Keratinocyte (primary cell): ENCODE results near the gene RNF207. TPM values are rescaled to one million over a fixed set of nuclear protein-coding genes. Genes with fewer than 3 reads are reported as not detected.

Experiments used
- DNase-seq: peaks from one replicate; pipeline ENCODE4 v3.0.0-alpha.2; 2011; ENCODE audit warnings: low read depth, missing footprints, low spot score
- FAIRE-seq: peaks from 2 replicates; lab custom pipeline; 2011; peaks lifted over from hg19 to GRCh38; lab: Jason Lieb, UNC
- H2AFZ ChIP-seq: 2 replicates; pipeline ENCODE4 v1.6.0; 2012; ENCODE audit warnings: low read length, control low read depth, inconsistent platforms; ENCODE audit not compliant: control insufficient read depth
- H3K27ac ChIP-seq: 2 replicates; pipeline ENCODE4 v1.5.1; 2011; ENCODE audit warnings: low read length; ENCODE audit not compliant: control insufficient read depth, insufficient read depth
- H3K27me3 ChIP-seq: 3 replicates; pipeline ENCODE4 v1.6.0; 2011; ENCODE audit warnings: low read length; ENCODE audit not compliant: control insufficient read depth, insufficient read depth; ENCODE audit errors: extremely low read depth
- H3K36me3 ChIP-seq, 2 experiments: 2 replicates in 1 of 2; 3 replicates in 1 of 2; pipeline ENCODE4 v1.5.1; 2011; ENCODE audit warnings: low read length in 2 of 2, mild to moderate bottlenecking in 1 of 2; ENCODE audit not compliant: control insufficient read depth in 2 of 2, insufficient read depth in 2 of 2; ENCODE audit errors: extremely low read depth in 1 of 2
- H3K4me1 ChIP-seq: 3 replicates; pipeline ENCODE4 v1.5.1; 2011; ENCODE audit warnings: low read length; ENCODE audit not compliant: control insufficient read depth, insufficient read depth; ENCODE audit errors: extremely low read depth
- H3K4me2 ChIP-seq: 3 replicates; pipeline ENCODE4 v1.6.0; 2011; ENCODE audit warnings: low read depth, low read length; ENCODE audit not compliant: control insufficient read depth, insufficient read depth; ENCODE audit errors: extremely low read depth
- H3K4me3 ChIP-seq, 3 experiments: fragments of 200-600 bp in 1 of 3; sonication (generic) in 1 of 3; 2 replicates in 2 of 3; 3 replicates in 1 of 3; pipeline ENCODE4 v1.5.1; 2011 to 2016; ENCODE audit warnings: low read length in 3 of 3, mild to moderate bottlenecking in 3 of 3, control low read depth in 2 of 3, inconsistent platforms in 1 of 3, low read depth in 1 of 3, mixed read lengths in 1 of 3, mixed run types in 1 of 3, moderate library complexity in 1 of 3; ENCODE audit not compliant: control insufficient read depth in 2 of 3, insufficient read depth in 2 of 3; ENCODE audit errors: extremely low read depth in 1 of 3
- H3K79me2 ChIP-seq: 2 replicates; pipeline ENCODE4 v1.6.0; 2012; ENCODE audit warnings: low read length; ENCODE audit not compliant: control insufficient read depth, insufficient read depth
- H3K9ac ChIP-seq: 3 replicates; pipeline ENCODE4 v1.6.0; 2011; ENCODE audit warnings: low read length; ENCODE audit not compliant: control insufficient read depth, insufficient read depth; ENCODE audit errors: extremely low read depth
- H3K9me1 ChIP-seq: 3 replicates; pipeline ENCODE4 v1.6.0; 2011; ENCODE audit warnings: low read length; ENCODE audit not compliant: control insufficient read depth, insufficient read depth; ENCODE audit errors: extremely low read depth
- H3K9me3 ChIP-seq: 2 replicates; pipeline ENCODE4 v1.5.1; 2012; ENCODE audit warnings: low read depth, low read length; ENCODE audit not compliant: control insufficient read depth
- H4K20me1 ChIP-seq: 3 replicates; pipeline ENCODE4 v1.6.0; 2011; ENCODE audit warnings: low read length; ENCODE audit not compliant: control insufficient read depth, insufficient read depth; ENCODE audit errors: extremely low read depth
- EZH2 ChIP-seq: IDR thresholded peaks from one replicate; pipeline ENCODE4 v1.6.1; 2012; ENCODE audit warnings: inconsistent platforms, mild to moderate bottlenecking, low read length, moderate library complexity
- dilution Hi-C: fragments of 300-500 bp; cut with MboI; formaldehyde crosslinking; loops from one replicate; pipeline ENCODE4 v1.7.0; 2020; ENCODE audit warnings: low sequenced_read_pairs; ENCODE audit not compliant: extremely low pct_ligation_motif_present
- polyA plus RNA-seq, 5 experiments: library from polyadenylated mRNA; depleted of rRNA in 3 of 5; stranded (reverse) in 3 of 5; stranded (forward) in 1 of 5; unstranded in 1 of 5; fragments of >200 nt; gene quantifications; 1 replicate in 1 of 5; 2 replicates in 3 of 5; 3 replicates in 1 of 5; pipeline versions ENCODE4 v1.2.1 to v1.2.3, GENCODE V29; 2011 to 2012; ENCODE audit warnings: missing spikeins in 2 of 5, low read depth in 1 of 5, low replicate concordance in 1 of 5
- TF ChIP-seq, protein P1 (sequence below), 3 experiments: IDR thresholded peaks in 1 of 3; conservative IDR thresholded peaks in 1 of 3; optimal IDR thresholded peaks in 1 of 3; 2 replicates in 2 of 3; 3 replicates in 1 of 3; pipeline versions ENCODE3 to v1.5.1; 2011; ENCODE audit warnings: low read length in 3 of 3, mild to moderate bottlenecking in 3 of 3, moderate library complexity in 2 of 3, control low read depth in 1 of 3, inconsistent platforms in 1 of 3; ENCODE audit not compliant: insufficient read depth in 2 of 3; ENCODE audit errors: extremely low read depth in 1 of 3

Gene RNF207
- polyA plus RNA-seq, 1 donor (not counting 4 experiments of a cell fraction or from before 2014, with no cell fraction given), result 6.1 TPM

DNA sequence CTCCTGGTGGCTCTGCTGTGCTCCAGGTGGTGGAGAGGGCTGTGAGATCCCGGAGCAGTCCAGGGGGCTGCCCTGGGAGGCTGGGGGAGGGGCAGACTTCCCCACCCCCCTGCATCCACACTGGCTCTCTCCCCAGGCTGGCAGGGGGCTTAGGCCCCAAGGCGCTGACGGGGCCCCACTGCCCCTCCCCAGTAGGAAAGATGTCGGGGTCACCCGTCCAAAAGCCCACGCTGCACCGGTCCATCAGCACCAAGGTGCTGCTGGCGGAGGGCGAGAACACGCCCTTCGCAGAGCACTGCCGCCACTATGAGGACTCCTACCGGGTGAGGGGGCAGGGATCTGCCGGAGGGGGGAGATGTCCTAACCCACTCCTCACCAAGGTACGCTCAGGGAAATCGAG is 5.8 kb downstream of the RNF207 start:
- no peak overlapping the region for H2AFZ ChIP-seq
- dilution Hi-C loops, result no loop called here
- FAIRE-seq, result no peak

GRCh38 chr1:6212193-6212959 is 6.5 kb downstream of the RNF207 start:
- peaks cover 0 to 2% of the 10 kb centered on the region in 2 experiments for H3K36me3 ChIP-seq
- dilution Hi-C loops, result no loop called here

More for the DNA sequence above, 5.8 kb downstream of the RNF207 start:
- peaks cover 2% of the 10 kb centered on the region for H3K4me1 ChIP-seq
- H3K36me3 ChIP-seq, result peaks cover 0 to 2% of the 10 kb centered on the region in 2 experiments
- H3K79me2 ChIP-seq, result no peaks in the 10 kb centered on the region
- TF ChIP-seq, protein P1, sequence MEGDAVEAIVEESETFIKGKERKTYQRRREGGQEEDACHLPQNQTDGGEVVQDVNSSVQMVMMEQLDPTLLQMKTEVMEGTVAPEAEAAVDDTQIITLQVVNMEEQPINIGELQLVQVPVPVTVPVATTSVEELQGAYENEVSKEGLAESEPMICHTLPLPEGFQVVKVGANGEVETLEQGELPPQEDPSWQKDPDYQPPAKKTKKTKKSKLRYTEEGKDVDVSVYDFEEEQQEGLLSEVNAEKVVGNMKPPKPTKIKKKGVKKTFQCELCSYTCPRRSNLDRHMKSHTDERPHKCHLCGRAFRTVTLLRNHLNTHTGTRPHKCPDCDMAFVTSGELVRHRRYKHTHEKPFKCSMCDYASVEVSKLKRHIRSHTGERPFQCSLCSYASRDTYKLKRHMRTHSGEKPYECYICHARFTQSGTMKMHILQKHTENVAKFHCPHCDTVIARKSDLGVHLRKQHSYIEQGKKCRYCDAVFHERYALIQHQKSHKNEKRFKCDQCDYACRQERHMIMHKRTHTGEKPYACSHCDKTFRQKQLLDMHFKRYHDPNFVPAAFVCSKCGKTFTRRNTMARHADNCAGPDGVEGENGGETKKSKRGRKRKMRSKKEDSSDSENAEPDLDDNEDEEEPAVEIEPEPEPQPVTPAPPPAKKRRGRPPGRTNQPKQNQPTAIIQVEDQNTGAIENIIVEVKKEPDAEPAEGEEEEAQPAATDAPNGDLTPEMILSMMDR (optimal IDR thresholded peaks at IDR 0.05 in 1 of 3, IDR thresholded peaks at IDR 0.05 in 1 of 3, conservative IDR thresholded peaks at IDR 0.05 in 1 of 3; ENCODE audit: extremely low read depth in 1 of 3, insufficient read depth in 2 of 3, low read length in 3 of 3), result no peak
- TF ChIP-seq EZH2, result no peak
- H3K27me3 ChIP-seq, result no peaks in the 10 kb centered on the region
- no peaks in the 10 kb centered on the region for H3K9me3 ChIP-seq
- H3K9ac ChIP-seq, result no peak overlapping the region
- no peak overlapping the region for H3K4me3 ChIP-seq
- H3K9me1 ChIP-seq, result no peaks in the 10 kb centered on the region
- H4K20me1 ChIP-seq, result no peaks in the 10 kb centered on the region
- no peak overlapping the region for H3K27ac ChIP-seq
- H3K4me2 ChIP-seq, result no peak overlapping the region
- no peak for DNase-seq

More at GRCh38 chr1:6212193-6212959, 6.5 kb downstream of the RNF207 start:
- Histone ChIP-seq H3K9me3 (no peaks in the 10 kb centered on the region), H3K79me2 (no peaks in the 10 kb centered on the region), H3K27ac (no peak overlapping the region), H3K4me3 (no peak overlapping the region), H3K4me2 (no peak overlapping the region), H4K20me1 (no peaks in the 10 kb centered on the region), H3K9ac (no peak overlapping the region), H3K27me3 (no peaks in the 10 kb centered on the region), H2AFZ (no peak overlapping the region), H3K4me1 (peaks cover 2% of the 10 kb centered on the region), H3K9me1 (no peaks in the 10 kb centered on the region)
- no peak for DNase-seq
- TF ChIP-seq, protein P1 (optimal IDR thresholded peaks at IDR 0.05 in 1 of 3, IDR thresholded peaks at IDR 0.05 in 1 of 3, conservative IDR thresholded peaks at IDR 0.05 in 1 of 3; ENCODE audit: extremely low read depth in 1 of 3, insufficient read depth in 2 of 3, low read length in 3 of 3), result no peak
- no peak for TF ChIP-seq EZH2
- no peak for FAIRE-seq
